HCT116 (cell line): ENCODE data around the gene MAML1.

Source experiments
- ATF3 ChIP-seq: IDR thresholded peaks from 2 replicates; pipeline ENCODE4 v1.6.1; 2012
- CTCF ChIP-seq, 3 experiments: fragments of 200-600 bp in 1 of 3; sonication (generic) in 1 of 3; IDR thresholded peaks in 2 of 3; conservative IDR thresholded peaks in 1 of 3; 2 replicates each; pipeline ENCODE4 v1.5.1; 2012 to 2017; ENCODE audit warnings: low read depth in 2 of 3, low read length in 2 of 3, antibody characterized with exemption in 1 of 3, borderline replicate concordance in 1 of 3, control low read depth in 1 of 3, mild to moderate bottlenecking in 1 of 3, mixed read lengths in 1 of 3, mixed run types in 1 of 3, moderate library complexity in 1 of 3; ENCODE audit not compliant: insufficient read depth in 1 of 3
- EGR1 ChIP-seq: IDR thresholded peaks from 2 replicates; pipeline ENCODE4 v1.6.1; 2012; ENCODE audit warnings: low read depth
- EZH2 ChIP-seq: fragments of 200-600 bp; sonication (generic); IDR thresholded peaks from 2 replicates; pipeline ENCODE4 v1.6.1; 2017; ENCODE audit warnings: antibody characterized with exemption, mixed run types
- FOSL1 ChIP-seq: IDR thresholded peaks from 2 replicates; pipeline ENCODE4 v1.6.1; 2012; ENCODE audit warnings: low read depth
- JUND ChIP-seq: IDR thresholded peaks from 2 replicates; pipeline ENCODE4 v1.6.1; 2012
- POLR2A ChIP-seq: IDR thresholded peaks from 2 replicates; pipeline ENCODE4 v1.7.0; 2011; ENCODE audit warnings: borderline replicate concordance; ENCODE audit not compliant: insufficient read depth, insufficient read length; ENCODE audit errors: extremely low read depth
- POLR2AphosphoS5 ChIP-seq: IDR thresholded peaks from 2 replicates; pipeline ENCODE4 v1.6.1; 2011; ENCODE audit warnings: mild to moderate bottlenecking, low read depth, low read length, moderate library complexity
- REST ChIP-seq: IDR thresholded peaks from 2 replicates; pipeline ENCODE4 v1.6.1; 2012; ENCODE audit warnings: low read depth
- SP1 ChIP-seq: IDR thresholded peaks from 2 replicates; pipeline ENCODE4 v1.6.1; 2012; ENCODE audit warnings: low read depth
- YY1 ChIP-seq: IDR thresholded peaks from 2 replicates; pipeline ENCODE4 v1.6.1; 2011; ENCODE audit warnings: low read length, low read depth, moderate library complexity, mild to moderate bottlenecking; ENCODE audit not compliant: insufficient replicate concordance; ENCODE audit errors: extremely low read depth
- ZFX ChIP-seq: fragments of 450-650 bp; IDR thresholded peaks from 2 replicates; pipeline ENCODE4 v1.6.1; 2017
- ZNF274 ChIP-seq: fragments of 200-500 bp; sonication (Bioruptor generic); IDR thresholded peaks from 2 replicates; pipeline ENCODE4 v1.6.1; 2014; ENCODE audit warnings: mild to moderate bottlenecking, low read depth, low read length, inconsistent platforms
- TF ChIP-seq, protein P1 (sequence below): IDR thresholded peaks from 2 replicates; pipeline ENCODE4 v1.6.1; 2012

- no peak for TF ChIP-seq POLR2A
- no peak for TF ChIP-seq EZH2
- TF ChIP-seq CTCF (IDR thresholded peaks at IDR 0.05 in 2 of 3, conservative IDR thresholded peaks at IDR 0.05 in 1 of 3; ENCODE audit: borderline replicate concordance in 1 of 3, insufficient read depth in 1 of 3, low read depth in 2 of 3, low read length in 2 of 3), result no peak
- TF ChIP-seq ZNF274, result no peak
- TF ChIP-seq YY1, result no peak
- TF ChIP-seq JUND, result no peak
- TF ChIP-seq POLR2AphosphoS5, result no peak
- TF ChIP-seq, protein P1, sequence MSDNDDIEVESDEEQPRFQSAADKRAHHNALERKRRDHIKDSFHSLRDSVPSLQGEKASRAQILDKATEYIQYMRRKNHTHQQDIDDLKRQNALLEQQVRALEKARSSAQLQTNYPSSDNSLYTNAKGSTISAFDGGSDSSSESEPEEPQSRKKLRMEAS, result no peak
- no peak for TF ChIP-seq EGR1
- TF ChIP-seq ZFX, result no peak
- no peak for TF ChIP-seq SP1
- TF ChIP-seq FOSL1, result no peak
- no peak for TF ChIP-seq ATF3
- no peak for TF ChIP-seq REST
Observed at GRCh38 chr5:179697108-179697507, 35.5 kb upstream of the MAML1 start.
